D721Med (cell line): ENCODE results near the gene FOXD2.

Source experiments
- DNase-seq: peaks from one replicate; pipeline ENCODE4 v3.0.0; 2011; ENCODE audit warnings: low spot score; ENCODE audit not compliant: insufficient read length
- FAIRE-seq: peaks from 2 replicates; lab custom pipeline; 2011; peaks lifted over from hg19 to GRCh38; lab: Jason Lieb, UNC
- TF ChIP-seq, protein P1 (sequence below): IDR thresholded peaks from 2 replicates; pipeline ENCODE4 v1.5.1; 2012; ENCODE audit warnings: mild to moderate bottlenecking, control low read depth; ENCODE audit not compliant: insufficient read depth; ENCODE audit errors: missing control alignments

Gene FOXD2

DNA sequence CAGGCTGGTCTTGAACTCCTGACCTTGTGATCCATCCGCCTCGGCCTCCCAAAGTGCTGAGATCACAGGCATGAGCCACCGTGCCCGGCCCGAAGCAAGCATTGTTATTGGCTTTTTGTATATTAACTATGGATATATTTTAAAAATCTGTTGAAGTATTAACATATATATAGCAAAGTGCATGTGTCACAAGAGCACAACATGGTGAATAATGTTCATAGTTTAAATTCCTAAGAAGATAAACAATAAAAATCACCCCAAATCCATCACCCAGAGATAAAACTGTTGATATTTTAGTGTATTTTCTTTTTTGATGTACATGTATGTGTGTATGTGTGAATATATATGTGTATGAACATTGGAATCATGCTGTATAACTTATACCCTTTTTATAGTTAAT is 30.9 kb upstream of the FOXD2 start:
- TF ChIP-seq, protein P1, sequence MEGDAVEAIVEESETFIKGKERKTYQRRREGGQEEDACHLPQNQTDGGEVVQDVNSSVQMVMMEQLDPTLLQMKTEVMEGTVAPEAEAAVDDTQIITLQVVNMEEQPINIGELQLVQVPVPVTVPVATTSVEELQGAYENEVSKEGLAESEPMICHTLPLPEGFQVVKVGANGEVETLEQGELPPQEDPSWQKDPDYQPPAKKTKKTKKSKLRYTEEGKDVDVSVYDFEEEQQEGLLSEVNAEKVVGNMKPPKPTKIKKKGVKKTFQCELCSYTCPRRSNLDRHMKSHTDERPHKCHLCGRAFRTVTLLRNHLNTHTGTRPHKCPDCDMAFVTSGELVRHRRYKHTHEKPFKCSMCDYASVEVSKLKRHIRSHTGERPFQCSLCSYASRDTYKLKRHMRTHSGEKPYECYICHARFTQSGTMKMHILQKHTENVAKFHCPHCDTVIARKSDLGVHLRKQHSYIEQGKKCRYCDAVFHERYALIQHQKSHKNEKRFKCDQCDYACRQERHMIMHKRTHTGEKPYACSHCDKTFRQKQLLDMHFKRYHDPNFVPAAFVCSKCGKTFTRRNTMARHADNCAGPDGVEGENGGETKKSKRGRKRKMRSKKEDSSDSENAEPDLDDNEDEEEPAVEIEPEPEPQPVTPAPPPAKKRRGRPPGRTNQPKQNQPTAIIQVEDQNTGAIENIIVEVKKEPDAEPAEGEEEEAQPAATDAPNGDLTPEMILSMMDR = no peak
- DNase-seq (no peak), FAIRE-seq (no peak)

DNA sequence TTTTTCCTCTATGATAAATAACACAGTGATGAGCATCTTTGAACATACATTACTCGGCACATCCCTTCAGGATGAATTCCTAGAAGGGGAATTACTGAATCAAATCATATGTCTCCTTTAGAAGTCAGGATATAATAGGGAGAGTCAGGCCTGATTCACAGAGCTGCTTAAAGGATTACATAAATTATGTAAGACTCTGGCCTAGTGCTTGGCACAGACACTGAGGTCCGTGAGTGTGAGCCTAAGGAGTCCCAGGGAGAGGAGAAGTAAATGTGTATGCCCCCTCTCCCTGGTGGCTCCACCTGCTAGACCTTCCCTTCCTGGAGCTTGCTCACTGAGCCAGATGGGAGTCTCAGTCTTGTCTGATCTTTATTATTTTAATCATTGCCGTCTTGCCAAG is 30.4 kb upstream of the FOXD2 start:
- FAIRE-seq (no peak), DNase-seq (no peak)
- TF ChIP-seq, protein P1 = no peak

DNA sequence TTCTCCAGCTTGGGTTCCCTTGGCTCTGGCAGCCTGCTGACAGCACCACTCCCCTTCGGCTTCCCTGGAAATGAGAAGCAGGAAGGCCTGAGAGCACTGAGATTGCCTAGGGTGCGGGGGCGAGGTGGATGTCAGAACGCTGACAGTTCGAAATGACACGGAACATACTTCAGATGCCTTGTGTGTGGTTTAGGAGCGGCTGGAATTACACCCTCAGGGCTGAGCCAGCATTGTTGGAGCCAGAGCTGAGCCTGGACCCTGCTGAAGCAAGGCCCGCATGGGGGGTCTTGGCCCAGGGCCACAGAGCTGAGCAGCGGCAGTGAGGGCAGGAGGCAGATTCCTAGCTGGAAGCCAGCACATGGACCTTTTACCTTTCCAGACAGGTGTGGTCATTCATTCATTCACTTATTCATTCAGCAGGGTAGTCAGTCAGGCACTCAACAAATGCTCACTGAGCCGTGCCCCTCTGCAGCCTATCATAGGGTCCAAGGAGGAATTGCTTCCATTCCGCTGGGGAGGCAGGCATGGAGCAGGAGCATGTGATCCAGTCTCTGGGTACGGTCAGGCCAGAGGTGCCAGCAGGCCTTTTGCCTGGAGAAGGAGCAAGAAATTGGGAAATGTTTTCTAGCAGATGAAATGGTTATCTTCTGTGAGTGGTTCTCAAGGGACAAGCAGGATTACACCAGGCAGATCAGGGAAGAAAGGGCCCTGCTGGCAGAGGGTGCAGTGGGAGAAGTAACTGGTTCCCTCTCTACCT is 28.4 kb upstream of the FOXD2 start:
- FAIRE-seq = no peak
- TF ChIP-seq, protein P1 = no peak
- DNase-seq = no peak

DNA sequence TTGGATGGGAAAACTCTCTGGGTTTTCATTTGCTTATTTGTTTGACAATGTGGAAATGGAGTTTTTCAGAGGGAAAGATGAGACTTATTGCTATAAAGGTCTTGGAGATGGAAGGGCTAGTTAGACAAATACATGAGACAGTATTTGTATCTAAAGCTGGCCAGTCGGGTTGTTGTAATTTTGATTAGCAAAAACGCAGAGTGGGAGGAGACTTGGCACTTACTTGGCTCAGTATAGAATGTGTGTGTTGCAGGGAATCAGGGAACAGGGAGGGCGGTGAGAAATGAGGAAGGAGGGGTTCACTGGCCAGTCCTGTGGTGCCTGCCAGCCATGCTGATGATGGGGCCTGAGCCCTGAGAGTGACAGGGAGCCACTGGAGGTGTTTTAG is 27.8 kb upstream of the FOXD2 start:
- FAIRE-seq (no peak), DNase-seq (no peak)
- TF ChIP-seq, protein P1 = no peak

DNA sequence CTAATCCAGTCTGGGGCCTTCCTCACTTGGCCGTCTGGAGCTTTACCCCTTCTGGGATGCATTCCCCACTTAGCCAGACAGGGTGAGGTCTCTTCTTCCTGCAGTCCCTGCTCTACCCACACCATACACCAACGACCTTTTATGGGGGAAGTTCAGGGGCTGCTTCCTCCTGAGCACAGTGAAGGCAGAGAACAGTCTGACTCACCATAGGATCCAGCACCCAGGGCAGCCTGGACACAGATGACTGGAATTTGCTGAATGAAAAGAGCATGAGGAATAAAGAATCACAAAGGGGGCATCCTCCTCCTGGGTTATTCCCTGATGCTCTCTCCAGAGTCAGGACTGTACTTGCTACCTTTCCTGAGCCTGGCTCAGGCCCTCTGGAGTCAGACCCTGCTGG is 26.4 kb upstream of the FOXD2 start:
- TF ChIP-seq, protein P1 = no peak
- FAIRE-seq = no peak
- DNase-seq = no peak

DNA sequence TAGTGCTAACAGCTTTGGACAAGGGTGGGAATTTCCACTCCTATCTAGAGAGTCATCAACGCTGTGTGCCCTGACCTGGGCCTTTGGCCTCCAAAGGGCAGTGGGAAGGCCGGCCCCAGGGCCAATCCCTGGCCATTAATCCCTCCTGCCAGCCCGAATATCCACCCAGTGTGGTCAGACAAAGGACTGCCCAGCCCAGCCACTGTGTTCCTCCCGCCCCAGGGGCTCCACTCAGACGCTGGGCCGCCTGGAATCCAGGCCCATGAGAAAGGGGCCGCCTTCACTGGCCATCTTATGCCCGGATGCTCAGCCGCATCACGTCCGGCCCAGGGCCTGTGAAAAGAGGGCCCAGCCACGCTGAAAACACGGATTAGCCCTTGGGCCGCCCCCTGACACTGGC is 25.4 kb upstream of the FOXD2 start:
- DNase-seq (no peak), FAIRE-seq (no peak)
- TF ChIP-seq, protein P1 = no peak

DNA sequence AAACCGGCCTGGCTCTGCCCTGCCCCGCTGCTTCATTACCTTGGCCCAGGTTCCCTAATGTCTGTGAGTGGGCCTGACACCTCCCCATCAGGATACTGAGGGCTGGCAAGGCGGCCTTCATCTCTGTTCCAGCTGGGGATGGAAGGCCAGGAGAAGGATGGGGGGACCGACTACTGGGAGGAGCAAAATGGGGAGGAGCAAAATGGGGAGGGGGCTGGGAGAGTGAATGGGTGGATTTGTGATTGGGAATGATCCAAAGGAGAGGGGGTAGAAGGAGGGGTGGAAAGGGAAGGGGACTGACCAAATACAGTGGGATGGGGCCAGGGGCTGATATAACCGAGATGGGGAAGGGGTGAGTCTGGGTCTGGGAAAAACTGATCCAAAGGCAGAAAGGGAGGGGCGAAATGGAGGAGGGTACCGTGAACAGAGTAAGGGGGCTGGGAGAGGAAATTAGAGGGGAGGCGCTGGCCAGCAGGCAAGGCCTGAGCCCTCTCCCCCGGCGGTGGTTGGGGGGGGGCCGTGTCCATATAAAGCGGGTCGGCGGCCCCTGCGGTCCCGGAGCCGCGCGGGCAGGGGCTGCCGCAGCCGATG is 22.0 kb upstream of the FOXD2 start, which contains the start of gene FOXE3:
FOXE3 (plus strand) TSS at position 558 of the 591 bp plus-strand sequence; CDS start at position 589, 31 bp downstream.
- no peak for FAIRE-seq
- TF ChIP-seq, protein P1 = no peak
- no peak for DNase-seq
